PFSK-1 (cell line): Measurements from ENCODE around the gene PARD3B.

ENCODE experiments used
- FOXP2 ChIP-seq: optimal IDR thresholded peaks from 2 replicates; pipeline ENCODE3; 2011; ENCODE audit warnings: borderline replicate concordance, control low read depth, inconsistent platforms; ENCODE audit not compliant: insufficient read depth; ENCODE audit errors: extremely low read length, extremely low read depth
- POLR2AphosphoS5 ChIP-seq: IDR thresholded peaks from 2 replicates; pipeline ENCODE4 v1.6.1; 2012; ENCODE audit warnings: low read depth, mild to moderate bottlenecking, control low read depth, low read length, moderate library complexity
- REST ChIP-seq, 2 experiments: IDR thresholded peaks; 2 replicates each; pipeline versions ENCODE4 v1.6.1 to v1.8.0; 2011 to 2012; ENCODE audit warnings: low read depth in 2 of 2, low read length in 2 of 2, control low read depth in 1 of 2, inconsistent platforms in 1 of 2, mild to moderate bottlenecking in 1 of 2, moderate library complexity in 1 of 2; ENCODE audit not compliant: insufficient read depth in 1 of 2
- SIN3A ChIP-seq: IDR thresholded peaks from 2 replicates; pipeline ENCODE4 v1.6.1; 2012; ENCODE audit warnings: mild to moderate bottlenecking, low read length, moderate library complexity, borderline replicate concordance; ENCODE audit not compliant: insufficient read depth
- TAF1 ChIP-seq: IDR thresholded peaks from 2 replicates; pipeline ENCODE4 v1.6.1; 2012; ENCODE audit warnings: low read length, control low read depth, borderline replicate concordance; ENCODE audit not compliant: insufficient read depth

The PARD3B gene

GRCh38 chr2:204862809-204863208, 317.5 kb downstream of the PARD3B start:
- no peak for TF ChIP-seq TAF1
- no peak for TF ChIP-seq REST (IDR thresholded peaks at IDR 0.05; ENCODE audit: insufficient read depth in 1 of 2, low read depth in 2 of 2, low read length in 2 of 2)
- TF ChIP-seq POLR2AphosphoS5 = no peak
- TF ChIP-seq SIN3A = no peak
- TF ChIP-seq FOXP2 = no peak

- TF ChIP-seq FOXP2 (no peak), SIN3A (no peak), REST (IDR thresholded peaks at IDR 0.05; ENCODE audit: insufficient read depth in 1 of 2, low read depth in 2 of 2, low read length in 2 of 2) (no peak), POLR2AphosphoS5 (no peak), TAF1 (no peak)
Observed at GRCh38 chr2:204863336-204863735, 318.1 kb downstream of the PARD3B start.

GRCh38 chr2:204869132-204869823, 324.0 kb downstream of the PARD3B start:
- TF ChIP-seq SIN3A (no peak), POLR2AphosphoS5 (no peak), REST (IDR thresholded peaks at IDR 0.05; ENCODE audit: insufficient read depth in 1 of 2, low read depth in 2 of 2, low read length in 2 of 2) (no peak), FOXP2 (no peak), TAF1 (no peak)

GRCh38 chr2:204870053-204870452, 324.8 kb downstream of the PARD3B start:
- TF ChIP-seq TAF1 (no peak), SIN3A (no peak), POLR2AphosphoS5 (no peak), FOXP2 (no peak), REST (IDR thresholded peaks at IDR 0.05; ENCODE audit: insufficient read depth in 1 of 2, low read depth in 2 of 2, low read length in 2 of 2) (no peak)
